ENCODE measurements around the gene ACAA2.

GRCh38 chr18:49850636-49851035 lies 37.3 kb upstream of the ACAA2 start:
- TF ChIP-seq CTCF (IDR thresholded peaks at IDR 0.05) (no peak), EP300 (IDR thresholded peaks at IDR 0.05) (no peak)
